GM10847 (cell line): ENCODE results near the gene RSAD2.

Source experiments
- POLR2A ChIP-seq: IDR thresholded peaks from 2 replicates; pipeline ENCODE4 v1.6.1; 2011; ENCODE audit not compliant: insufficient read length; ENCODE audit errors: extremely low read depth

RSAD2 gene

DNA sequence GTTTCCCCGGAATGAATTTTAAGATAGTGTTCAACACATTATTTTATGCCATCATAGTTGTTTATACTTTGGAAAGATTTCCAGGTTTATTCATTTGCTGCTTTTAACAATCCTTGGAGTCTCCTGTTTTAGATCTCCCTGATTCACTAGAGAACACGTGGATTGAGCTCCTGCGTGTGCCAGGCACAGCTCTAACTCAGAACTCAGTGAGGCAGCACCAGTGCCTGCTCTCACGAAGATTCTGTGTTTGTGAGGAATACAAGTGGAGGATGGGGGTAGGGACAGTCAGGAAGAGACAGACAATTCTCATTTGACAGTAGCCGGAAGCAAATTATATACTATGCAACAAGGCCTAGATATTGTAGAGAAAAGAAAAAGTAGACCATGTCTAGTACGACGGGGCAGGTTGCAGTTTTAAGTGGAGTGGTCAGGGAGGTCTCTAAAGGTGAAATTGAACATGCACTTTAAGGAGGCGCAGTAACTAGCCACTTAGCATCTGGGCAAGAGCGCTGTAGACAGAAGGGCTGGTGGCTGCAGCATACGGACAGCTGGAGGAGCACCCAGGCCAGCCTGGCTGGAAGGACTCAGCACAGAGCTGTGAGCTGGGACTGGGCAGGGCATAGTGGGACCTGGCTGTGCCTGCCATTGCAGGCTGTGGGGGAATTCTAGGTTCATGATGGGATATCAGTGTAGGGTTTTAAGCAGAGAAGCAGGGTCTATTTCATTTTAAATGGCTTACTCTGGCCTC, 63.9 kb downstream of the RSAD2 start:
- no peak for TF ChIP-seq POLR2A

DNA sequence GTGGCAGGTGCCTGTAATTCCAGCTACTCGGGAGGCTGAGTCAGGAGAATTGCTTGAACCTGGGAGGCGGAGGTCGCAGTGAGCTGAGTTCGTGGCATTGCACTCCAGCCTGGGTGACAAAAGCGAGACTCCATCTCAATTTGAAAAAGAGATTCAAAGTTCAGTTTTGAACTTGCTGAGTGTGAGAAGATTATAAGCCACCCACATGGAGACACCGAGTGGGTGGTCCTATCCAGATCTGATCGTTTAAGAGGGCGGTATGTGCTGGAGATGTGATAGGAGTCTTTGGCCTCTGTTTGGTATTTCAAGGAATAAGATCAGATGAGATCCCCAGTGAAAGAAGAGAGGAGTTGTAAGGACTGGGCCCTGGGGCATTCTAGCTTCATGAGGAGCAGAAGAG, 65.3 kb downstream of the RSAD2 start:
- TF ChIP-seq POLR2A: no peak

GRCh38 chr2:6943523-6943922, 65.9 kb downstream of the RSAD2 start:
- no peak for TF ChIP-seq POLR2A

DNA sequence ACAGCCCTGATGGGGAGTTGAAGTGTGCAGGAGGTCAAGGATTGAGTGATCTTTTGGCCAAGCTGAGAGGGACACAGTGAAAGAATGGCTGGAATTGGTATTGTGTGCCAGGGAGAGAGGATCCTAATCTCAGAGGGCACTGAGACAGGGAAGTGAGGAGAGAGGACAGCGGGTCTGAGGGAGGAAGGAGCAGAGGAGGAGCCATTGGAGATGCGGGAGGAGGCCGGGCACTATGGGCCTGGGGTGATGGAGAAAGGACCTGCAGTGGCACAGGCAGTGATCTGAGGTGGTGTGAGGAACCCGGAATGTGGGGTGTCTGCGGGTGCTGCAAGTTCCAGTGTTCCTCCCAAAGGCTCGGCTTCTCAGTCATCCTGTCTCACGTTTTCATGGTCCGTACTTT, 66.4 kb downstream of the RSAD2 start:
- TF ChIP-seq POLR2A: no peak

DNA sequence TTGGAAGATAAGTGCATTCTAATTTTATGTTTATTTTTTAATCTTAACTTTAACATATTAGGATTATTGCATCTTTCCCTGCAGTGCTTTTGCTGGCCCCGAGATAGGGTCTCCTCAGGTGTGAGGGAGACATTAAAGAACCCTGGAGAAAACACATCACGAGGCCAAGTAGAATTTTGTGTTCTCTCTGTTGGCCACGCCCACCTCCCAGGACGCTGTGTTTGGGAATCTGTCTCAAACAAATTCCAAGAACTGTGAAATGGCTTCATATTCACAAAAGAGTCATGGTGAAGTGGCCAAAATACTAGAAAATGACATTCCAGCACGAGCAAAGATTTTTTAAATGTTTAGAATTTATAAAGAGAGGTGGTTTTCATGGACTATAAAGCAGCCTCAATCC, 67.0 kb downstream of the RSAD2 start:
- TF ChIP-seq POLR2A: no peak

- TF ChIP-seq POLR2A: no peak
These were observed 67.7 kb downstream of the RSAD2 start for GRCh38 chr2:6945087-6945813.

DNA sequence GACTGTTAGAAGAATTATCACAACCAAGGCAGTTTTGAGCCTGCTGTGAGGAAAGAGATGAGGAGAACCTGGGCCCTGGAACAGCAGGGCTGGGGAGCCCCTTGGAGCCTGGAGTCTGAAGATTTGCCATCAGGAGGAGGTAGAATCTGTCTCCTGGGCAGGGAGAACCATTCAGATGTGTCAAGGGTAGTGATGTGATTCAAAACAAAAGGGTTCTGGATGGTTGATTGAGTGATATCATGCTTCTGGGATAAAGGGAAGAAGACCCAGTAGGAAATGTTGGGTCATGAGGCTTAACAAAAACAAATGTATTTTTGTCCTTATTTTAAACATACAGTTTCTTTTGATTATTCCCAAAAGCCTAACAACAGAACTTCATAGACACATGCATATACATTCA, 68.2 kb downstream of the RSAD2 start:
- no peak for TF ChIP-seq POLR2A

DNA sequence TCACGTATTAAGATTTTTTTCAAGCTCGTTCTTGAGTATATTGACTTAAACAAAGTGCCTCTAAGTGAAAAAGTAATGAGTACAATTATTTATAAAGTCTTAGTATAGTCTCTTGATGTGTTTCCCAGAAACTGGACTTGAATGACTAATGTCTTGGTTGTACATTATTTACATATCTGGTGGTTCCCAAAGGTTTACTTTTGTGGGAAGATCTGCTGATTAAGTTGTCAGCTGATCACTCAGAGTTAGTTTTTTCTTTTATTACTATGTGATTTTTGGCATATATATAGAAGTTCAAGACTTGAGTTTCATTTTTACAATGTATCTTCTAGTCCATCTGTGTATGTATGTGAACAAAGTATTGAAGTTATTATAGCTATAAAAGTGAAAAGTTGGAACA, 69.1 kb downstream of the RSAD2 start:
- TF ChIP-seq POLR2A: no peak
